CD4-positive, alpha-beta T cell treated with Interleukin-12 subunit alpha and Interleukin-12 subunit beta, for 1 hour (primary cell): ENCODE measurements around the gene HSPA6.
"Not testable (repeated sequence)": the region's sequence is repeated elsewhere in the genome, so short reads cannot be mapped to it uniquely, and the experiment has no call there.

Source experiments
- DNase-seq: peaks from one replicate; pipeline ENCODE4 v3.0.0-alpha.2; 2020

The HSPA6 gene

DNA sequence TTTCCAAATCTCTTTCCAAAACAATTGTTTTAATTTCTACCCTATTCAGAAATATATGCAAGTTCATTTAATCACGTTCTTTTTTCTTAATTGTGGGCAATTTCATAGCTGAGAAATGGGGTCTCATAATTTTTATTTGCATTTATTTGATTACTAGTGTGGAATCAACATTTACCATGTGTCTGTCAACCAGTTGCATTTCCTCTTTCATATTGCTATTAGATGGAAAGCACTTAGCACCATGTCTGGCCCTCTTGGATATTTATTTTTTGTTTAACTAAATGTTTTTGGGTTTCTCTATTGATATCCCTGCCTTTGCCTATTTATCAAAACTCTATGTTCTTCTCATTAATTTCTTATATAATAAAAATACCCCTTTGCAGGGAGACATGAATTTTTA is 39.2 kb downstream of the HSPA6 start:
- DNase-seq = not testable (repeated sequence)

DNA sequence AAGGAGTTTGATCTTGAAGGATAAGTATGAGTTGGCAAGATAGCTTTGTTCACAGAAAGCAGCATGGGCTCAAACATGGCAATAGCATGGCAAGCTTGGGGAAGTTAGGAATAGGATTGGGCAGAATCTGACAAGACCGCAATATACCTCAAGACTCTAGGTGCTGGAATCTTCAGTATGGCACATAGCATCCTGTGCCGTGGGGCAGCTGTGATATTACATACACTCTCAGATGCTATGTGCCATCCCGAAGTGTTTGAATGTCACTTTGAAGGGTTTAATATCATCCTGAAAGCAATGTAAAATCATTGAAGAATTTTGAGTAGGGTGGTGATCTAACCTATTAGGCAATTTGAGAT is 42.2 kb downstream of the HSPA6 start:
- DNase-seq = not testable (repeated sequence)

DNA sequence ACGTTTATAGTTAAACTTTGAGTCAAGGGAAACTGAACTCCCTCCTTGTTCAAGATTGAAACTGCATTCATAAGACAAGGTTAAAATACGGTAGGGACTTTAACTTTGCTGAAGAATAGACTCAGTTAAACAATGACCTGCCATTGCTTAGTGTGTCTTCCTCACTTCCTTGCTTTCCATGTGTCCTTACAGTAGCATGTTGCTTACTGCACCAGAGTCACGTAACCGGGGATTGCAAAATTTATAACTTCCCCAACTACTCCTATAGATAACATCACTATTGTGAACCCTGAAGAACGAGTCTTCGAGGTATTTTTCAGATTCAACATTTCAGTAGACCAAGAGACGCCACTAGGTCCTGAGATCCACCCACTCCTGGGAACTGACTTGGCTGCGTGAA is 47.4 kb downstream of the HSPA6 start:
- DNase-seq = not testable (repeated sequence)
